ENCODE measurements around the gene DCTN1.
"Not testable (repeated sequence)": the region's sequence is repeated elsewhere in the genome, so short reads cannot be mapped to it uniquely, and the experiment has no call there.

DCTN1 gene

GRCh38 chr2:74379851-74380789 is at the start of gene DCTN1:
Gene DCTN1, minus strand, starts transcription at chr2:74380311. Its CDS starts 274 bp downstream, at chr2:74380037.
- peak; percentile 72 for DNase-seq (ENCODE audit: low read depth)

- no peak for DNase-seq (ENCODE audit: low read depth)
These were observed 48.6 kb upstream of the DCTN1 start for GRCh38 chr2:74428675-74429074.

- DNase-seq (ENCODE audit: low read depth): peak; percentile 53
These were observed 47.4 kb upstream of the DCTN1 start for GRCh38 chr2:74427551-74427950.

- no peak for DNase-seq (ENCODE audit: low read depth)
These were observed 46.2 kb upstream of the DCTN1 start for GRCh38 chr2:74426181-74426758.

GRCh38 chr2:74425523-74425922 is 45.4 kb upstream of the DCTN1 start:
- DNase-seq (ENCODE audit: low read depth): peak; percentile 22

- DNase-seq (ENCODE audit: low read depth): no peak
These were observed 44.9 kb upstream of the DCTN1 start for GRCh38 chr2:74424995-74425406.

- peak; percentile 30 for DNase-seq (ENCODE audit: low read depth)
These were observed 44.3 kb upstream of the DCTN1 start for GRCh38 chr2:74424139-74424992.

GRCh38 chr2:74423231-74424095 is 43.4 kb upstream of the DCTN1 start:
- DNase-seq (ENCODE audit: low read depth): no peak

GRCh38 chr2:74421221-74421870 is 41.2 kb upstream of the DCTN1 start, which contains the start of the genes C2orf81 and WDR54:
Gene C2orf81, minus strand, starts transcription at chr2:74421619. Its CDS starts 59 bp downstream, at chr2:74421560.
Gene WDR54, plus strand, starts transcription at chr2:74421730. Its CDS starts 424 bp downstream, at chr2:74422154.
- DNase-seq (ENCODE audit: low read depth): peak; percentile 93

- not testable (repeated sequence) for DNase-seq (ENCODE audit: low read depth)
These were observed 40.5 kb upstream of the DCTN1 start for GRCh38 chr2:74420443-74421103.

GRCh38 chr2:74420006-74420405 is 39.9 kb upstream of the DCTN1 start:
- no peak for DNase-seq (ENCODE audit: low read depth)

GRCh38 chr2:74419345-74419744 is 39.2 kb upstream of the DCTN1 start:
- no peak for DNase-seq (ENCODE audit: low read depth)

- DNase-seq (ENCODE audit: low read depth): no peak
These were observed 38.2 kb upstream of the DCTN1 start for GRCh38 chr2:74418312-74418711.

- no peak for DNase-seq (ENCODE audit: low read depth)
These were observed 37.7 kb upstream of the DCTN1 start for GRCh38 chr2:74417763-74418162.

GRCh38 chr2:74417197-74417596 is 37.1 kb upstream of the DCTN1 start:
- no peak for DNase-seq (ENCODE audit: low read depth)

- no peak for DNase-seq (ENCODE audit: low read depth)
These were observed 36.7 kb upstream of the DCTN1 start for GRCh38 chr2:74416778-74417177.

- no peak for DNase-seq (ENCODE audit: low read depth)
These were observed 35.8 kb upstream of the DCTN1 start for GRCh38 chr2:74415762-74416395.

- peak; percentile 25 for DNase-seq (ENCODE audit: low read depth)
These were observed 35.0 kb upstream of the DCTN1 start for GRCh38 chr2:74414881-74415761.

- DNase-seq (ENCODE audit: low read depth): no peak
These were observed 34.3 kb upstream of the DCTN1 start for GRCh38 chr2:74414441-74414840.
